Kidney capillary endothelial cell (primary cell): ENCODE results near the gene GABBR2.
"Not testable (repeated sequence)": the region's sequence is repeated elsewhere in the genome, so short reads cannot be mapped to it uniquely, and the experiment has no call there.

Experiments used
- DNase-seq: peaks from one replicate; pipeline ENCODE4 v3.0.0-alpha.2; 2018; ENCODE audit warnings: low spot score

Gene GABBR2

GRCh38 chr9:98684816-98685215 is 23.9 kb downstream of the GABBR2 start:
- not testable (repeated sequence) for DNase-seq

GRCh38 chr9:98678244-98678842 is 30.4 kb downstream of the GABBR2 start:
- no peak for DNase-seq

- no peak for DNase-seq
Observed at GRCh38 chr9:98673681-98674080, 35.1 kb downstream of the GABBR2 start.

GRCh38 chr9:98667005-98667640 is 41.6 kb downstream of the GABBR2 start:
- DNase-seq: no peak

GRCh38 chr9:98665501-98665900 is 43.2 kb downstream of the GABBR2 start:
- no peak for DNase-seq

- DNase-seq: no peak
Observed at GRCh38 chr9:98660541-98660940, 48.2 kb downstream of the GABBR2 start.

GRCh38 chr9:98658951-98659351 is 49.8 kb downstream of the GABBR2 start:
- DNase-seq: no peak

GRCh38 chr9:98657897-98658296 is 50.8 kb downstream of the GABBR2 start:
- DNase-seq: no peak

- DNase-seq: no peak
Observed at GRCh38 chr9:98656511-98656910, 52.2 kb downstream of the GABBR2 start.

GRCh38 chr9:98655428-98655827 is 53.3 kb downstream of the GABBR2 start:
- DNase-seq: not testable (repeated sequence)

GRCh38 chr9:98654247-98654646 is 54.5 kb downstream of the GABBR2 start:
- no peak for DNase-seq

- DNase-seq: no peak
Observed at GRCh38 chr9:98652741-98653140, 56.0 kb downstream of the GABBR2 start.

- no peak for DNase-seq
Observed at GRCh38 chr9:98652302-98652701, 56.4 kb downstream of the GABBR2 start.

- no peak for DNase-seq
Observed at GRCh38 chr9:98647236-98647635, 61.5 kb downstream of the GABBR2 start.

- DNase-seq: no peak
Observed at GRCh38 chr9:98644011-98644410, 64.7 kb downstream of the GABBR2 start.

GRCh38 chr9:98642661-98643312 is 65.9 kb downstream of the GABBR2 start:
- DNase-seq: no peak

- no peak for DNase-seq
Observed at GRCh38 chr9:98641695-98642094, 67.0 kb downstream of the GABBR2 start.

GRCh38 chr9:98640394-98640793 is 68.3 kb downstream of the GABBR2 start:
- no peak for DNase-seq

- DNase-seq: no peak
Observed at GRCh38 chr9:98639133-98639532, 69.6 kb downstream of the GABBR2 start.

- no peak for DNase-seq
Observed at GRCh38 chr9:98637381-98637780, 71.4 kb downstream of the GABBR2 start.

GRCh38 chr9:98635374-98635773 is 73.4 kb downstream of the GABBR2 start:
- no peak for DNase-seq

GRCh38 chr9:98634685-98635336 is 73.9 kb downstream of the GABBR2 start:
- DNase-seq: no peak

GRCh38 chr9:98632839-98633238 is 75.9 kb downstream of the GABBR2 start:
- DNase-seq: no peak
